Right lobe of liver (tissue), 6 donors: ENCODE results near the gene TNFRSF6B. TPM values are rescaled to one million over a fixed set of nuclear protein-coding genes. Genes with fewer than 3 reads are reported as not detected.
A peak's percentile ranks its signal among the peaks of the same experiment; 100 is the strongest.
"Not testable (repeated sequence)": the region's sequence is repeated elsewhere in the genome, so short reads cannot be mapped to it uniquely, and the experiment has no call there.

Source experiments
- ATAC-seq, 4 donors: fragments of 200-7000 bp; cut with Tn5 transposase; one replicate each; pipeline ENCODE4 v1.9.1; 2020; ENCODE audit warnings: mild to moderate bottlenecking in 4 of 4, moderate library complexity in 4 of 4
- DNase-seq, 3 donors: peaks; one replicate each; pipeline ENCODE4 v3.0.0-alpha.2; 2020
- H3K27ac ChIP-seq, 3 donors: fragments of 200-600 bp; one replicate each; pipeline ENCODE4 v1.8.0; 2022
- H3K27me3 ChIP-seq, 2 donors: fragments of 200-600 bp; one replicate each; pipeline ENCODE4 v1.8.0; 2022
- H3K36me3 ChIP-seq, 4 donors: fragments of 200-600 bp; sonication (generic) in 1 of 4; one replicate each; pipeline versions ENCODE4 v1.5.1 to v1.8.0; 2017 to 2022; ENCODE audit warnings: control low read depth in 1 of 4
- H3K4me1 ChIP-seq, 4 donors: fragments of 200-600 bp; sonication (generic) in 1 of 4; one replicate each; pipeline versions ENCODE4 v1.5.1 to v1.8.0; 2017 to 2022; ENCODE audit warnings: control low read depth in 1 of 4
- H3K4me3 ChIP-seq, 3 donors: fragments of 200-600 bp; one replicate each; pipeline ENCODE4 v1.8.0; 2022
- H3K9me3 ChIP-seq, 4 donors: fragments of 200-600 bp; sonication (generic) in 1 of 4; one replicate each; pipeline versions ENCODE4 v1.5.1 to v1.8.0; 2017 to 2022; ENCODE audit warnings: control low read depth in 1 of 4
- POLR2A ChIP-seq: fragments of 450-650 bp; IDR thresholded peaks from one replicate; pipeline ENCODE4 v1.6.1; 2017; ENCODE audit warnings: antibody characterized with exemption, mild to moderate bottlenecking
- WGBS: methylation state at CpG from one replicate; pipeline ENCODE4 v1.1.6; 2018; ENCODE audit warnings: low coverage, low lambda C conversion rate; ENCODE audit not compliant: insufficient coverage; ENCODE audit errors: missing lambda C conversion rate; 5-methylcytosine and 5-hydroxymethylcytosine counted together
- intact Hi-C, 2 donors: fragments of 100-400 bp; cut with DNase I; formaldehyde crosslinking; loops; one replicate each; pipeline versions ENCODE4 v1.11.2 to v1.14.1; 2022
- long read RNA-seq: library from polyadenylated mRNA; unstranded; transcript quantifications from one replicate; pipeline ENCODE4 v2.0.0, GENCODE V29; 2019
- total RNA-seq, 6 experiments: library from RNA; depleted of rRNA in 2 of 6; stranded (reverse); fragments of >200 nt in 2 of 6; fragmentation: NEBNext Ultra II Directional in 3 of 6; extraction: Animal tissue kit (Norgen Biotek cat#: 25700) in 3 of 6; gene quantifications; one replicate each; pipeline versions ENCODE4 v1.1.0 to v1.2.4, GENCODE V29; 2016 to 2023
- TF ChIP-seq, protein P1 (sequence below), 4 donors: fragments of 200-600 bp in 3 of 4; fragments of 450-650 bp in 1 of 4; IDR thresholded peaks; one replicate each; pipeline versions ENCODE4 v1.5.1 to v1.8.0; 2016 to 2022; ENCODE audit warnings: antibody characterized with exemption in 4 of 4, mild to moderate bottlenecking in 2 of 4
- donor health status: DM: no; HTN: yes; CAD: no.
- donor health status: DM: no; HTN: no; CAD: no.
- donor health status: DM: no; HTN: no; CAD: no.
- donor health status: DM: no; HTN: yes; CAD: no.
- donor health status: DM: no; HTN: yes; CAD: no.

Gene TNFRSF6B, protein sequence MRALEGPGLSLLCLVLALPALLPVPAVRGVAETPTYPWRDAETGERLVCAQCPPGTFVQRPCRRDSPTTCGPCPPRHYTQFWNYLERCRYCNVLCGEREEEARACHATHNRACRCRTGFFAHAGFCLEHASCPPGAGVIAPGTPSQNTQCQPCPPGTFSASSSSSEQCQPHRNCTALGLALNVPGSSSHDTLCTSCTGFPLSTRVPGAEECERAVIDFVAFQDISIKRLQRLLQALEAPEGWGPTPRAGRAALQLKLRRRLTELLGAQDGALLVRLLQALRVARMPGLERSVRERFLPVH
- 1 to 10 TPM in 1 of 6 experiments, under 1 TPM in 2, not detected in 3; 0.56 to 1.0 (median 0.62) TPM for total RNA-seq
- long read RNA-seq = 0 reads

- no peaks in the 10 kb centered on the region for H3K9me3 ChIP-seq
- 0% methylated on average over 1 of the region's 52 CpGs for WGBS
- TF ChIP-seq POLR2A = peak; percentile 13
- TF ChIP-seq, protein P1, sequence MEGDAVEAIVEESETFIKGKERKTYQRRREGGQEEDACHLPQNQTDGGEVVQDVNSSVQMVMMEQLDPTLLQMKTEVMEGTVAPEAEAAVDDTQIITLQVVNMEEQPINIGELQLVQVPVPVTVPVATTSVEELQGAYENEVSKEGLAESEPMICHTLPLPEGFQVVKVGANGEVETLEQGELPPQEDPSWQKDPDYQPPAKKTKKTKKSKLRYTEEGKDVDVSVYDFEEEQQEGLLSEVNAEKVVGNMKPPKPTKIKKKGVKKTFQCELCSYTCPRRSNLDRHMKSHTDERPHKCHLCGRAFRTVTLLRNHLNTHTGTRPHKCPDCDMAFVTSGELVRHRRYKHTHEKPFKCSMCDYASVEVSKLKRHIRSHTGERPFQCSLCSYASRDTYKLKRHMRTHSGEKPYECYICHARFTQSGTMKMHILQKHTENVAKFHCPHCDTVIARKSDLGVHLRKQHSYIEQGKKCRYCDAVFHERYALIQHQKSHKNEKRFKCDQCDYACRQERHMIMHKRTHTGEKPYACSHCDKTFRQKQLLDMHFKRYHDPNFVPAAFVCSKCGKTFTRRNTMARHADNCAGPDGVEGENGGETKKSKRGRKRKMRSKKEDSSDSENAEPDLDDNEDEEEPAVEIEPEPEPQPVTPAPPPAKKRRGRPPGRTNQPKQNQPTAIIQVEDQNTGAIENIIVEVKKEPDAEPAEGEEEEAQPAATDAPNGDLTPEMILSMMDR (IDR thresholded peaks at IDR 0.05) = no peak
- intact Hi-C loops = no loop called here
- H3K27me3 ChIP-seq = no peaks in the 10 kb centered on the region
- H3K4me1 ChIP-seq = peaks cover 0 to 14% (median 5%) of the 10 kb centered on the region in 4 donors
- peak; percentile 37 to 68 (median 60) for DNase-seq
- peak; percentile 13 to 54 (median 32) for ATAC-seq
- no peaks in the 10 kb centered on the region for H3K36me3 ChIP-seq
- no peak within 1 kb of the TSS for H3K27ac ChIP-seq
- peak within 1 kb of the TSS in 1 of 3 donors; percentile 0 for H3K4me3 ChIP-seq
Observed at GRCh38 chr20:63696628-63697356, at the start of gene TNFRSF6B. TNFRSF6B (plus strand) TSS chr20:63696652; CDS start chr20:63696768, 116 bp downstream.

DNA sequence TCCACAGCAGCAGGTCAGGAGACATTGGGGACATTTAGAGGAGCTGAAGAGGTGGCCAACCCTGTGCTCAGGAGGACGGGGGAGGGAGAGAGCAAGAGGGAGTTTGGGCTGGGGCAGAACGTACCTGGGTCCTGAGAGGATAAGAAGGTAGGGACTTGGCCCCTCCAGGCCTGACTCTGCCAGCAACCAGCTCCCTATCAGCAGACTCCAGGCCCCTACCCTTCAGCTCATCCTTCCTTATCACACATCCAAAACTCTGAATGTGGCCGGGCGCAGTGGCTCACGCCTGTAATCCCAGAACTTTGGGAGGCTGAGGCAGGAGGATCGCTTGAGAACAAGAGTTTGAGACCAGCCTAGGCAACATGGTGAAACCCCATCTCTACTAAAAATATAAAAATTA is 48.3 kb upstream of the TNFRSF6B start:
- H3K27me3 ChIP-seq = peaks cover 0 to 14% of the 10 kb centered on the region in 2 donors
- no peak for DNase-seq
- no peaks in the 10 kb centered on the region for H3K36me3 ChIP-seq
- H3K27ac ChIP-seq = no peak overlapping the region
- H3K9me3 ChIP-seq = no peaks in the 10 kb centered on the region
- H3K4me1 ChIP-seq = peaks cover 0 to 10% (median 3%) of the 10 kb centered on the region in 4 donors
- intact Hi-C loops = no loop called here
- TF ChIP-seq POLR2A = no peak
- 88% methylated on average over 5 of the region's 6 CpGs for WGBS
- H3K4me3 ChIP-seq = no peak overlapping the region
- no peak for ATAC-seq

DNA sequence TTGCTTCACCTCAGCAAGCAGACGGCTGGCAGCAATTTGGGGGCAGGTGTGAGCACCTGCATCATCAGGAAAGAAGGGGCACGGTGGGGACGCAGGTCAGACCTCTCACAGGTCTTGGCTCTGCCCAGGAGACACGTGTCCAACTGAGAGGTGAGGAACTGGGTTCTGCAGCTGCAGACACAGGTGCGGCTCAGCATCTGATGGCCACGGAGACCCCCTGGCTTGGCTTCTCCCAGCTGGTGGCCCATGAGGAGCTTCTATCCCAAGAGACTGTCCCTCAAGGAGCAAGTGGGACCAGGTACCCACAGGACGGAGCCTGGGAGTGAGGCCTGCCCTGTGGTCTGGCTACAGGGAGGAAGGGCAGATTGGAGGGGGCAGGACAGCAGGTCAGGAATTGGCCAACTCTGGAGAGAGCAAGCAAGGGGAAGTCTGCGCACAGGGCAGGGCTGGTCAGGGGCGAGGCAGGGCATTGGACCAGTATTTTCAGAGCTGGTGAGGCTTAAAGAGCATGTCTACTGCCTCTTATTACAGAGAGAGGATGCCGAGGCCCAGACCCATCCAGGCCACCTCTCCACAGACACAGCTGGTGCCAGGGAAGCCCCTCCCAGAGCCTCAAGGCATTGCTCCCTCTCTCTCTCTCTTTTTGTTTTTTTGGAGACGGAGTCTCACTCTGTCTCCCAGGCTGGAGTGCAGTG is 47.4 kb upstream of the TNFRSF6B start:
- no peak overlapping the region for H3K27ac ChIP-seq
- DNase-seq = no peak

GRCh38 chr20:63650486-63650885 is 46.0 kb upstream of the TNFRSF6B start:
- DNase-seq, intact Hi-C loops, H3K4me3 ChIP-seq, H3K4me1 ChIP-seq, H3K27ac ChIP-seq, ATAC-seq, H3K9me3 ChIP-seq, H3K36me3 ChIP-seq: not testable (repeated sequence)
- 64% methylated on average over 5 of the region's 25 CpGs for WGBS
- peaks cover 0 to 14% of the 10 kb centered on the region in 2 donors for H3K27me3 ChIP-seq

More for the DNA sequence above, 47.4 kb upstream of the TNFRSF6B start:
- TF ChIP-seq, protein P1 (IDR thresholded peaks at IDR 0.05) = no peak
- no peak for TF ChIP-seq POLR2A
- Histone ChIP-seq H3K4me1 (peaks cover 0 to 10% (median 3%) of the 10 kb centered on the region in 4 donors), H3K27me3 (peaks cover 0 to 14% of the 10 kb centered on the region in 2 donors), H3K4me3 (no peak overlapping the region), H3K9me3 (no peaks in the 10 kb centered on the region), H3K36me3 (no peaks in the 10 kb centered on the region)
- intact Hi-C loops = no loop called here
- no peak for ATAC-seq
- 70% methylated on average over 3 of the region's 11 CpGs for WGBS

DNA sequence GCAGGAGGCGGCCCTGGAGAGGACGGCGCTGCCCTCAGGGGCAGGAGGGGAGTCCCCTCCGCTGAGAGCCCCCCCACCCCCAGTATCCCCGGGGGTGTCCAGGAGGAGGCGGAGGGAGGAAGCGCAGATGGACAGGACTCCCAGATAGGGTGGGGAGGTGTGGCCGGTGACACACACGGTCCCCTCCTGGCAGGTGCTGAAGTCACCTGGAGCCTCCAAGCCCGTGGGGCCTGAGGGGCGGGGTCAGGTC is 44.6 kb upstream of the TNFRSF6B start:
- H3K36me3 ChIP-seq = no peaks in the 10 kb centered on the region
- H3K27ac ChIP-seq = no peak overlapping the region
- intact Hi-C loops = no loop called here
- no CpG with 5 or more reads among the region's 11 CpGs for WGBS
- no peak overlapping the region for H3K4me3 ChIP-seq
- DNase-seq = no peak
- no peaks in the 10 kb centered on the region for H3K9me3 ChIP-seq
- TF ChIP-seq, protein P1 (IDR thresholded peaks at IDR 0.05) = no peak
- no peak for TF ChIP-seq POLR2A
- H3K27me3 ChIP-seq = peaks cover 0 to 14% of the 10 kb centered on the region in 2 donors
- peaks cover 0 to 10% (median 3%) of the 10 kb centered on the region in 4 donors for H3K4me1 ChIP-seq
- peak in 2 of 4 donors; percentile 8 for ATAC-seq
